ENCODE measurements around the gene IHH. TPM values are rescaled to one million over a fixed set of nuclear protein-coding genes. Genes with fewer than 3 reads are reported as not detected.

Gene IHH
- total RNA-seq, 1 donor from 2014 or later = not detected

- DNase-seq = peak; percentile 67
- Mint-ChIP-seq H3K36me3 (ENCODE audit: low read depth) (no peaks in the 10 kb centered on the region), H3K9me3 (no peaks in the 10 kb centered on the region), H3K27me3 (peaks cover 14% of the 10 kb centered on the region), H3K4me1 (no peaks in the 10 kb centered on the region), H3K4me3 (no peak overlapping the region), H3K27ac (no peak overlapping the region)
- intact Hi-C loops (cut with micrococcal nuclease) = no loop called here
Observed at GRCh38 chr2:219010162-219010756, 50.5 kb downstream of the IHH start.

DNA sequence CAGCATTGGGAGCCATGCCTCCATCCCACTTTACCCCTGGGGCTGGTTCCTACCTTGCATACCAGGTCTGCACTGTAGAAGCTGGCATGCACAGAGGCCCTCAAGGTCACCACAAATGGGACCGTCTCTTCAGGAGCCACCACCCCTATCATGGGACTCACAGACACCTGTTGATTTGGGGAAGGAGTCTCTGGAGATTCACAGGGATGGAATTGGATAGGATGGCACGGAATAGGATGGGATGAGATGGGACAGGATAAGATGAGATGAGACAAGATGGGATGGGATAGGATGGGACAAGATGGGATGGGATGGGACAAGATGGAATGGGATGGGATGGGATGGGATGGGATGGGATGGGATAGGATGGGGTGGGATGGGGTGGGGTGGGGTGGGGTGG, 51.4 kb downstream of the IHH start:
- Mint-ChIP-seq H3K4me1 (no peaks in the 10 kb centered on the region), H3K9me3 (no peaks in the 10 kb centered on the region), H3K4me3 (no peak overlapping the region), H3K27ac (no peak overlapping the region), H3K27me3 (peaks cover 22% of the 10 kb centered on the region), H3K36me3 (ENCODE audit: low read depth) (no peaks in the 10 kb centered on the region)
- no peak for DNase-seq
- intact Hi-C loops (cut with micrococcal nuclease) = no loop called here

Other genes starting within 250 kb of the IHH start
- not detected in 2 replicates for gene PRKAG3, start 229.1 kb downstream of the IHH start, total RNA-seq
- gene WNT6, start 201.1 kb downstream of the IHH start, total RNA-seq = not detected in 2 replicates
- gene WNT10A, start 180.1 kb downstream of the IHH start, total RNA-seq = 0.12 and 0.28 TPM in 2 replicates
- gene CDK5R2, start 101.3 kb downstream of the IHH start, total RNA-seq = not detected in 2 replicates
- gene FEV, start 75.7 kb downstream of the IHH start, total RNA-seq = not detected in 2 replicates
- gene CRYBA2, start 67.5 kb downstream of the IHH start, total RNA-seq = not detected in 2 replicates
- not detected in 2 replicates for gene CFAP65, start 19.4 kb downstream of the IHH start, total RNA-seq
- gene NHEJ1, start 99.9 kb upstream of the IHH start, total RNA-seq = 20.7 and 22.8 TPM in 2 replicates
- 1.8 and 2.3 TPM in 2 replicates for gene SLC23A3, start 109.1 kb upstream of the IHH start, total RNA-seq
- 62.0 and 62.6 TPM in 2 replicates for gene CNPPD1, start 116.0 kb upstream of the IHH start, total RNA-seq
- gene RETREG2, start 117.4 kb upstream of the IHH start, total RNA-seq = 54.1 and 57.4 TPM in 2 replicates
- 36.7 and 37.4 TPM in 2 replicates for gene ZFAND2B, start 145.9 kb upstream of the IHH start, total RNA-seq
- 28.8 TPM in 2 replicates for gene ABCB6, start 158.0 kb upstream of the IHH start, total RNA-seq
- 61.6 and 67.2 TPM in 2 replicates for gene ATG9A, start 168.7 kb upstream of the IHH start, total RNA-seq
- gene ANKZF1, start 168.9 kb upstream of the IHH start, total RNA-seq = 144 and 149 TPM in 2 replicates
- gene GLB1L, start 184.5 kb upstream of the IHH start, total RNA-seq = 4.6 and 4.9 TPM in 2 replicates
- 29.1 and 31.7 TPM in 2 replicates for gene STK16, start 184.6 kb upstream of the IHH start, total RNA-seq
- gene TUBA4B, start 192.3 kb upstream of the IHH start, total RNA-seq = not detected in 2 replicates
- 235 and 240 TPM in 2 replicates for gene TUBA4A, start 193.0 kb upstream of the IHH start, total RNA-seq
- 49.7 and 52.4 TPM in 2 replicates for gene DNAJB2, start 218.4 kb upstream of the IHH start, total RNA-seq
- gene PTPRN, start 248.5 kb upstream of the IHH start, total RNA-seq = 0.07 TPM in 1 of 2 replicates, not detected in the other

Data from activated CD4-positive, alpha-beta T cell treated with anti-CD3 and anti-CD28 coated beads, Interleukin-2, amount 10 ng/mL, durations not matched to agents 24 days and 14 days (primary cell).